HG02798 (cell line): ENCODE measurements around the gene SH3RF3.
"Not testable (repeated sequence)": the region's sequence is repeated elsewhere in the genome, so short reads cannot be mapped to it uniquely, and the experiment has no call there.

ENCODE experiments used
- ATAC-seq: cut with Tn5 transposase; IDR thresholded peaks from one replicate; pipeline ENCODE4 v1.9.1; 2021; ENCODE audit warnings: mild to moderate bottlenecking; ENCODE audit not compliant: unreplicated experiment, poor library complexity

SH3RF3 gene

DNA sequence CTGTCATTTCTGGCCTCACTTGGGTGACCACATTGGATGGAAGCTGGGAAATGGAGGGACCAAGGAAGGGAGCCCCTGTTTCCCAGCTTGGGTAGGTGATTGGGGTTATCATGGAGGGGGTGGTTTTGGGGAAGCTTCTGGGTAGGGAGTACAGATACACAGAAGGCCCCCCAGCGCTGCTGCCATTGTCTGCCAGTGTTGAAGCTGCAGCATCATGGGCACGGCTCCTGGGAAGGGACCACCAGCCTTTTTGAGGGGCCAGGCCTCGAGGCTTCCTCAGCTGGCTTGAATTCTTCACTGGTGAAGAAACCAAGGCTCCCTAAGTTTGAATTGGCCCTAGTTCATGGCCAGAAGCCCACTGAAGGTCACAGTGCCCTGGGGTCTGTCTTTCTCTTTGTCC lies 25.2 kb downstream of the SH3RF3 start:
- no peak for ATAC-seq

DNA sequence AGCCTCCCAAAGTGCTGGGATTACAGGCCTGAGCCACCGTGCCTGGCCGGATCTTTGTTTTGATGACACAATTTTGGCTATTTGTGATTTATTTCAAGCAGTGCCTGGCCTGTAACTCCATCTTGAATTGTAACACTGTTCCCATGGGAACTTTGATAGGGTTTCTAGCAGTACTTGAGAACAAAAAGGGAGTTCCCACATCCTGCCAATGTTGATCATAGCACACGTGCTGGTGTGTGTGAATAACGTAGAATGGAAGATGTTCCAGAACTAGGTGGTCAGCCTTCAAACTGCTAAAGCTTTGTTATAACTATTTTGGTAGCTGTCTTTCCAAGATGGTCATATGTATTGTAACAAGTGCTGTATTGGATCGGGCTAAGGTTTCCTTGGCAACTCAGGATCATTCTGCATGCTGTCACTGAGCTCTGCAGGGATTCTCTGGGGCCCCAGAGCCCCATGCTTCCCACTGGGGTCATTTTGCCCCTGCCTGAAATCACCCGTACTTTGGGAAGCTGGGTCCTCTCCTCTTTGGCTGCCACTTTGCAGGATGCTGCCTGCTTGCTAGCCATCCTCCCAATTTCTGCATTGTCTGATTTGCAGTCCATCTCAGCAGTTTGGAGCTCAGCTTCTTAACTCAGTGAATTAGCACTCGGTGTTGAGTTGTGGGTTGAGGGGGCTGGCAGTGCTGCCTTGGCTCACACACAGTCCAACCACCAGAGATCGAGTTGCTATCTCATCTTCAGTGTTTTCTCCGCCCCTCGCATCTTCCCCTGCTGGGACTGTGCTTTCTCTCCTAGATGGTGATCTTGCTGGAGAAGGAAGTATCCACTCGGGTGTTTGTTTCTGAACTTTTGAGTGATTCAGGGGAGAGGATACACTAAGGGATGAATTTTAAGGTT lies 26.8 kb downstream of the SH3RF3 start:
- ATAC-seq: no peak

DNA sequence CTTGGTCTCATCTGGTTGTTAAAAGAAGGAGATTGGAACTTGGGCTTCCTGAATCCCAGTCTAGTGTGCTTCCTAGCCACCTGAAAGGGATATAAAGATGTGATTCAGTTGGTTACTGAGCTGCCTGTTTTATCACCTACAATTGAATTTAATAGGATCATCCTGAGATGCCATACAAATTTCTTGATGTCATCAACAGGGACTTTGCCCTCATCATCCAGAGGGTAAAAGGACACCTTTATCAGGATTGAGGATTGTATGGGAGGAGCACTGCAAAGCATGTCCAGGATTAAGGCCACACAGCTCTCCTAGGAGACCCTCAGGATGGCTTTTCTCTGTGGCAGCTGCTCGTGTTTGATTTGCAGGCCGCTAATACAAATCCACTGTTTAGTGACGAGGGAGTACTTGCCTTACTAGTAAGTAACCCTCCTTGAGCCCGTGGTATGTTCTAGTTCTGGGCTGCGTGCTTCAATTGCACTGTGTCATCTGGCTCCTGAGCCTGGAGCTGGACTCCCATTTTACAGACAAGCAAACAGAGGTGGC lies 28.6 kb downstream of the SH3RF3 start:
- no peak for ATAC-seq

DNA sequence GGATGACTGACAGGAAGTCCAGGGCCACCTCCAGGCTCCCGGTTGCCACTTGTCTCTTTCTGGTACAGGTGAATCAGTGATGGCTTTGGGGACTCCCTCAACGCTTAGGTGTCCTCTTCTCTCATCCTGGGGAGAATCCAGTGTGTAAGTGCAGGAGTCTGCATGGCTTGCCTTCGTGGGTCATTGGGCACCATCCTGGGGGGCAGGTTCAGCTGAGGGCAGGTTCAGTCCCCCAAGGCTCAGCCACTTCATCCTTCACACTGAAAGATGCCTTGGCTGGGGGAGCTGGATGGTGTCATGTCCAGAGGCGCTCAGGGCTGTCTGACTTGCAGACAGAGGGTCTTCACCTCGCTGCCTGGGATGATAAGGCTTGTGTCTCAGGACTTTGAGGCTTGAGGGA lies 29.2 kb downstream of the SH3RF3 start:
- no peak for ATAC-seq

GRCh38 chr2:109159096-109159495 lies 30.1 kb downstream of the SH3RF3 start:
- no peak for ATAC-seq

DNA sequence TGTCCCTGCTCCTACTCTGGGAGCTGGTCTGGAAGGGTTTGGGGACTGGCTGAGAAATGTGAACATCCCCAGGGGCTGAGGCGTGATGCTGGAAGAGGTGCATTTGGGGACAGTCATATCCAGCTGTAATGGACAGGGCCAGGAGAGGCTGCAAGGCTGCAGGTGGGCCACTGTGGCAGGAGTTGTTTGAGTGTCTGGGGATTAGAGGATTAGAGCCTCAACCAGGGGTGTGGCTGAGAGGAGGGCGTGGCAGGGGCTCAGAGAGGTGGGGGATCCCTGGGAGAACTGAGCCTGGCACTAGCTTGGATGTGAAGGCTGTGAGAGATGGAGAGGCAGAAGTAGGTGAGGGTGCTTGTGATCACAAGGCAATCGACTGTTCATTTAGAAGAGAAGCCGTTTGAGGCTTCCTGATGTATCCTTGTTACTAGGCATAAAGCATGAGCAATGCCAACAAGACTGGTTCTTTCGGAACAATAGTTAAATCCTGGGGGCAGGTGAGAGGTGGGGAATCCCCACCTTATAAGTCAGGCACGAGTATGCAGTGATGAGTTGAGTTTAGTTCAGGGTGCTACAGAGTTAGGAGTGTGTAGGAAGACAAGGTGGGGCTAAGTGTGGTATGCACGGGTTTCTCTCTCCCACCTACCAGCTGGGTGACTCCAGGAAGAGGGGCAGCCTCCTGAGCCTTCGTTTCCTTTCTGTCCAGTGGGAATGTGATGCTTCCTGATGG lies 31.9 kb downstream of the SH3RF3 start:
- ATAC-seq: no peak

- ATAC-seq: not testable (repeated sequence)
Measured at GRCh38 chr2:109162367-109162766, 33.4 kb downstream of the SH3RF3 start.

DNA sequence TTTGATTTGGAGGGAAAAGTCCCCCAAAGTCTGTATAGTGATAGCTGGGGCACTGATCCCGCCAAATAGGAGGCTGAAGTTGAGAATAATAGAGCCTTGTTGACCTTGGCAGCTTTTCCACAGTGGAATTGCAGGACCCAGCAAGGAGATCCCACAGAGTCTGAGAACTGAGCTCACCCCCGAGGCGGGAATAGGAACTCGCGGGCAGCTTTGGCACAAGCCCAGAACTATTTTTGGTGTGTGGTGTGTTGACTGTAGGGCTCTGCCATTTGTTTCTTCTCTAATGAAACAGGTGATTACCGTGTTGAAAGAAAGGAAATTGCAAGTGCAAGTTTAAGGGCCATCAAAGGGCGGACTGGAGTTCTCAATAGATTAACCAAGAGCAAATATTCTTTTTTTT lies 34.0 kb downstream of the SH3RF3 start:
- ATAC-seq: no peak

GRCh38 chr2:109164311-109164710 lies 35.3 kb downstream of the SH3RF3 start:
- ATAC-seq: no peak

- no peak for ATAC-seq
Measured at GRCh38 chr2:109164739-109165221, 35.8 kb downstream of the SH3RF3 start.

- no peak for ATAC-seq
Measured at GRCh38 chr2:109166811-109167210, 37.8 kb downstream of the SH3RF3 start.

DNA sequence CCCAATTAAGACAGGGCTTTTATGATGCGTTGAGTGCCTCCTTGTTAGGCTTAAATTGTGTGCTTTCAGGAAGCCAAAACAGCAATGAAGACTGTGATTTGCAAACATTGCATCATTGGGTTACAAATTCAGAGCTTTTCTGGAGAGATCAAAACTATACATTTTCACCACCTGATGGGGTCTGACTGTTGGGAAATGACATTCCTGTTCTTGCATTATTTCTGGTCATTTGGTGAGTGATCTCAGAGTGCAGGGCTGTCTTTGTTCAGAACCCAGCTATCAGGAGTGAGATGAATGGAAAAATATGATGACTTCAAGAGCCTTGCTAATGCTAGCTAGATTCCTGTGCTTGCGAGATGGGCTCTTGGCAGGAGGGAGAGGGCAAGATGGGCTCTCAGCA lies 39.1 kb downstream of the SH3RF3 start:
- ATAC-seq: no peak

DNA sequence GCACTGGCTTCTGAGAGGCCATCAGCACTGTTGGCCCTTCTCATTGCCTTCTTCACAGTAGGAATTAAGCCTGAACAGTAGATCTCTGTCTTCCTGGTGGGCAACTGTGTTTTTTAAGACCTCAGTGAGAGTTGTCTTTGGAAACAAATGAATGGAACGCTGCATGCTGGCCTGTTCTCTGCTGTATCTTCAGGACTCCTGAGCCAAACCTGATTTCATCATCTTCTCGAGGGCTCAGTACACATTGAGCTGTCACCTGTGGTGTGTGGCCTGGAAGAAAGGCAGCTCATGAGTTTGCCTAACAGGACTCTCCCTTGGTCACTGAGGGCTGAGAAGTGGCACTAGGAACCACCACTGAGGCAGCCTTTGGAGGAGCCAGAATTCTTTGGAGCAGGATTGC lies 39.7 kb downstream of the SH3RF3 start:
- no peak for ATAC-seq

GRCh38 chr2:109170645-109171044 lies 41.6 kb downstream of the SH3RF3 start:
- ATAC-seq: no peak

DNA sequence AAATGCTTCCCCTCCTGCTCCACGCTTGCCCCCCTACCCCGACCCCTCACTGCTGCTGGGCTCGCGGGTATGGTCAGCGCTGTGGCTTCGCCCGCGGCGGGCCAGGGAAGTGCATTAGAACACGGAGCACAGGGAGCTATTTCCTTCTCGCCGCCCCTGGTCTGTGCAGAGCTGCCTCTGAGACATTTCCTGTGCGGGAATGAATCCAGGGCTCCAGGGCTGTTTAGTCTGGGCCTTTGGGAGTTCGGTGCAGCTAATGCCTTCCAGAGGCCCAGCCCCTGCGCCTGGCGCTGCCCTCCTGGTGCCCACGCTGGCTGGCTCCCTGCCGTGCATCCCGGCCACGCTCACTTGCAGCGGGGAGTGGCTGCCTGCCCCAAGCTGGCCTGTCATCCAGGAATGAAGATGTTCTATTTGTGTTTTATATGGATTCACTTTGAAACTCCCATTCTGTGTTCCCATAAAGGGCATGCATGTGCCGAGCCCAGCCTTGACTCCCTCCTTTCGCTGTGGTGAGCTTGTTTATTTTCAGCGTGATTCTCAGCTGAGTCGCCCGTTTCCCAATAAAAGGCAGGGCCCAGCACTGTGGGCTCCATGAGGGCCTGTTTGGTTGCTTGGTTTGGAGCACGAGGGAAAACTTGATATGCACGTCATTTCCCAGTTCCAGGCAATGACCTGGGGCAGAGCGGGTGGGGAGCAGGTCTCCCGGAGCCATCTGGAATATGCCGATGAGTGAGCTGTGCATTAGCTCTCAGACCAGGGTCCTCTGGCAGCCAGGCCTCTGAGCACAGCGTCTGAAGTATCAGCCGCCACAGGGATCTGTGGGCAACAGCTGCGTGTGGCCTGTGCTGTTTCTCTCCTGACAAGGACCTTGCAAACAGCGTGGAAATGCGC lies 42.7 kb downstream of the SH3RF3 start:
- ATAC-seq: no peak

DNA sequence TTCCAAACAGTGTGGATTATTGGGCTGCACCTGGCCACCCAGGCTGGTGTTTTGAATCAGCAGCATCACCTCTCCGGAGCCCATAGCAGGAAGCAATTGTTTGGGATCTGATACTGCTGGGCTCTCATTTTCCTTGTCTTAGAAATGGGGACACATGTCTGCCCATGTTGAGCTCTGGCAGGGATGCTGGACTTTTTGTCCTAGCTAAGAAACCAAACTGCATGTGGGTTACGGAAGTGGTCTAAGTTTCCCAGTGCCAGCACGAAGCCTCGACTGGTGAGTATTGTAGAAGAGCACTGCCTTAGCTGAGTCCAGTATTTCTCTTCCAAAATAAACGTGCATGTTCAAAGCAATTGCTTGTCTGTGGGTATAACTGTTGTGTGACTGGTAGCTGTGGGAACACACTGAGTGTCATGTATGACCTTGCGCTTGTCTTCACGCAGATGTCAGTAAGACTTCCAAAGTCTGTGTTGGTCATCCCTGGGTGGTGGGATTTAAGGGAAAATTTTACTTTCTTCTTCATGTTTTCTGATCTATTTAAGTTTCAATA lies 43.6 kb downstream of the SH3RF3 start:
- ATAC-seq: no peak

GRCh38 chr2:109173311-109174171 lies 44.5 kb downstream of the SH3RF3 start:
- ATAC-seq: no peak

GRCh38 chr2:109174214-109174613 lies 45.2 kb downstream of the SH3RF3 start:
- no peak for ATAC-seq
